ENCODE results near the gene GAS7. TPM values are rescaled to one million over a fixed set of nuclear protein-coding genes. Genes with fewer than 3 reads are reported as not detected.

The GAS7 gene
- total RNA-seq, 1 experiment from 2014 or later: 12.3 TPM

DNA sequence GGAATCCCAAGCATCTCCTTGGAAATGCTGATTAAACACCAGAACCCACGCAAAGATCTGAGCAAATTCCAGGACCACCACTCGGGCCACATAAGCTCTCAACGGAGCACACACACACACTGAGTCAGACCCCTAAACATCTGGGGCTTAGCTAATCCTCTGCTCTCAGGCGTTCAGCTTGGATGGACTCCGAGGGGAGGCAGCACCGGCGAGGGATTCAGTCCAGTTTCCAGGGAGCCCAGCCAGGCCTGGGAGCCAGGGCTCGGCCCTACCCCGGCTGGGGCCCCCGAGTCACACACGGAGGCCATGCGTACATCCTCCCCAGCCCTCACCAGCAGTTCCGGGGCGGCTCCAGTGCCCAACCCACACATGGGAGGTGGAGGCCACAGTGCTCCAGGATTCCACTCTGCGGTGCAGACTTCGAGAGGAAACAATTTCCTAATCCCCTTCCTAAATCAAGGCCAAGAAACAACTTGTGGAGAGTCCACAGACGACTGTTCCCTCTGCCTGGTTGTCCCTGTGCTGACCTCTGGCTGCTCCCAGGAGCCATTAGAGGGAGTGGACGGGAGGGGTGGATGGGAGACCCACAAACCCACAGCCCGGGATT is 70.5 kb downstream of the GAS7 start:
- ChIA-PET POLR2A (no interaction called here), CTCF (interaction anchor here (1.0 to 1.5 kb wide), 2 partner anchors 10 to 99 kb away, joined by 3 to 5 read pairs; no protein-coding TSS in a partner anchor)
- peak overlapping the region; percentile 61 for H3K27ac Mint-ChIP-seq
- no peaks in the 10 kb centered on the region for H3K27me3 Mint-ChIP-seq (ENCODE audit: low read depth)
- H3K4me1 Mint-ChIP-seq: peaks cover 24% of the 10 kb centered on the region
- no peaks in the 10 kb centered on the region for H3K36me3 Mint-ChIP-seq
- H3K4me3 Mint-ChIP-seq: no peak overlapping the region
- DNase-seq (ENCODE audit: low spot score): no peak
- 0 out of 2 replicates have a peak, but pooled peaks cover 3% of the 10 kb centered on the region for H3K9me3 Mint-ChIP-seq
- TF ChIP-seq, protein P1, sequence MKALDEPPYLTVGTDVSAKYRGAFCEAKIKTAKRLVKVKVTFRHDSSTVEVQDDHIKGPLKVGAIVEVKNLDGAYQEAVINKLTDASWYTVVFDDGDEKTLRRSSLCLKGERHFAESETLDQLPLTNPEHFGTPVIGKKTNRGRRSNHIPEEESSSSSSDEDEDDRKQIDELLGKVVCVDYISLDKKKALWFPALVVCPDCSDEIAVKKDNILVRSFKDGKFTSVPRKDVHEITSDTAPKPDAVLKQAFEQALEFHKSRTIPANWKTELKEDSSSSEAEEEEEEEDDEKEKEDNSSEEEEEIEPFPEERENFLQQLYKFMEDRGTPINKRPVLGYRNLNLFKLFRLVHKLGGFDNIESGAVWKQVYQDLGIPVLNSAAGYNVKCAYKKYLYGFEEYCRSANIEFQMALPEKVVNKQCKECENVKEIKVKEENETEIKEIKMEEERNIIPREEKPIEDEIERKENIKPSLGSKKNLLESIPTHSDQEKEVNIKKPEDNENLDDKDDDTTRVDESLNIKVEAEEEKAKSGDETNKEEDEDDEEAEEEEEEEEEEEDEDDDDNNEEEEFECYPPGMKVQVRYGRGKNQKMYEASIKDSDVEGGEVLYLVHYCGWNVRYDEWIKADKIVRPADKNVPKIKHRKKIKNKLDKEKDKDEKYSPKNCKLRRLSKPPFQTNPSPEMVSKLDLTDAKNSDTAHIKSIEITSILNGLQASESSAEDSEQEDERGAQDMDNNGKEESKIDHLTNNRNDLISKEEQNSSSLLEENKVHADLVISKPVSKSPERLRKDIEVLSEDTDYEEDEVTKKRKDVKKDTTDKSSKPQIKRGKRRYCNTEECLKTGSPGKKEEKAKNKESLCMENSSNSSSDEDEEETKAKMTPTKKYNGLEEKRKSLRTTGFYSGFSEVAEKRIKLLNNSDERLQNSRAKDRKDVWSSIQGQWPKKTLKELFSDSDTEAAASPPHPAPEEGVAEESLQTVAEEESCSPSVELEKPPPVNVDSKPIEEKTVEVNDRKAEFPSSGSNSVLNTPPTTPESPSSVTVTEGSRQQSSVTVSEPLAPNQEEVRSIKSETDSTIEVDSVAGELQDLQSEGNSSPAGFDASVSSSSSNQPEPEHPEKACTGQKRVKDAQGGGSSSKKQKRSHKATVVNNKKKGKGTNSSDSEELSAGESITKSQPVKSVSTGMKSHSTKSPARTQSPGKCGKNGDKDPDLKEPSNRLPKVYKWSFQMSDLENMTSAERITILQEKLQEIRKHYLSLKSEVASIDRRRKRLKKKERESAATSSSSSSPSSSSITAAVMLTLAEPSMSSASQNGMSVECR (CRISPR knock-in tag; IDR thresholded peaks at IDR 0.05; ENCODE audit: borderline replicate concordance): no peak
- no peak for TF ChIP-seq SMAD4 (CRISPR knock-in tag; IDR thresholded peaks at IDR 0.05)
- TF ChIP-seq ZNF263 (CRISPR knock-in tag; IDR thresholded peaks at IDR 0.05; ENCODE audit: low read depth): no peak
- no peak for TF ChIP-seq FOXK1 (CRISPR knock-in tag; IDR thresholded peaks at IDR 0.05)
- no peak for TF ChIP-seq PRRX2 (CRISPR knock-in tag; IDR thresholded peaks at IDR 0.05)
- TF ChIP-seq, protein P2, sequence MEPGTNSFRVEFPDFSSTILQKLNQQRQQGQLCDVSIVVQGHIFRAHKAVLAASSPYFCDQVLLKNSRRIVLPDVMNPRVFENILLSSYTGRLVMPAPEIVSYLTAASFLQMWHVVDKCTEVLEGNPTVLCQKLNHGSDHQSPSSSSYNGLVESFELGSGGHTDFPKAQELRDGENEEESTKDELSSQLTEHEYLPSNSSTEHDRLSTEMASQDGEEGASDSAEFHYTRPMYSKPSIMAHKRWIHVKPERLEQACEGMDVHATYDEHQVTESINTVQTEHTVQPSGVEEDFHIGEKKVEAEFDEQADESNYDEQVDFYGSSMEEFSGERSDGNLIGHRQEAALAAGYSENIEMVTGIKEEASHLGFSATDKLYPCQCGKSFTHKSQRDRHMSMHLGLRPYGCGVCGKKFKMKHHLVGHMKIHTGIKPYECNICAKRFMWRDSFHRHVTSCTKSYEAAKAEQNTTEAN (CRISPR knock-in tag; IDR thresholded peaks at IDR 0.05): no peak
- no peak for TF ChIP-seq SP1 (CRISPR knock-in tag; conservative IDR thresholded peaks at IDR 0.05)
- no peak for TF ChIP-seq TEAD1 (CRISPR knock-in tag; IDR thresholded peaks at IDR 0.05)
- no peak for TF ChIP-seq GABPB1 (CRISPR knock-in tag; IDR thresholded peaks at IDR 0.05)
- no peak for TF ChIP-seq ZNF416 (CRISPR knock-in tag; IDR thresholded peaks at IDR 0.05)
- no peak for TF ChIP-seq ESRRA (CRISPR knock-in tag; IDR thresholded peaks at IDR 0.05; ENCODE audit: borderline replicate concordance)
- no peak for TF ChIP-seq EMX1 (CRISPR knock-in tag; IDR thresholded peaks at IDR 0.05)
- TF ChIP-seq, protein P3, sequence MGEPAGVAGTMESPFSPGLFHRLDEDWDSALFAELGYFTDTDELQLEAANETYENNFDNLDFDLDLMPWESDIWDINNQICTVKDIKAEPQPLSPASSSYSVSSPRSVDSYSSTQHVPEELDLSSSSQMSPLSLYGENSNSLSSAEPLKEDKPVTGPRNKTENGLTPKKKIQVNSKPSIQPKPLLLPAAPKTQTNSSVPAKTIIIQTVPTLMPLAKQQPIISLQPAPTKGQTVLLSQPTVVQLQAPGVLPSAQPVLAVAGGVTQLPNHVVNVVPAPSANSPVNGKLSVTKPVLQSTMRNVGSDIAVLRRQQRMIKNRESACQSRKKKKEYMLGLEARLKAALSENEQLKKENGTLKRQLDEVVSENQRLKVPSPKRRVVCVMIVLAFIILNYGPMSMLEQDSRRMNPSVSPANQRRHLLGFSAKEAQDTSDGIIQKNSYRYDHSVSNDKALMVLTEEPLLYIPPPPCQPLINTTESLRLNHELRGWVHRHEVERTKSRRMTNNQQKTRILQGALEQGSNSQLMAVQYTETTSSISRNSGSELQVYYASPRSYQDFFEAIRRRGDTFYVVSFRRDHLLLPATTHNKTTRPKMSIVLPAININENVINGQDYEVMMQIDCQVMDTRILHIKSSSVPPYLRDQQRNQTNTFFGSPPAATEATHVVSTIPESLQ (CRISPR knock-in tag; IDR thresholded peaks at IDR 0.05): no peak
- TF ChIP-seq, protein P4, sequence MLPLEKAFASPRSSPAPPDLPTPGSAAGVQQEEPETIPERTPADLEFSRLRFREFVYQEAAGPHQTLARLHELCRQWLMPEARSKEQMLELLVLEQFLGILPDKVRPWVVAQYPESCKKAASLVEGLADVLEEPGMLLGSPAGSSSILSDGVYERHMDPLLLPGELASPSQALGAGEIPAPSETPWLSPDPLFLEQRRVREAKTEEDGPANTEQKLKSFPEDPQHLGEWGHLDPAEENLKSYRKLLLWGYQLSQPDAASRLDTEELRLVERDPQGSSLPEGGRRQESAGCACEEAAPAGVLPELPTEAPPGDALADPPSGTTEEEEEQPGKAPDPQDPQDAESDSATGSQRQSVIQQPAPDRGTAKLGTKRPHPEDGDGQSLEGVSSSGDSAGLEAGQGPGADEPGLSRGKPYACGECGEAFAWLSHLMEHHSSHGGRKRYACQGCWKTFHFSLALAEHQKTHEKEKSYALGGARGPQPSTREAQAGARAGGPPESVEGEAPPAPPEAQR (CRISPR knock-in tag; IDR thresholded peaks at IDR 0.05): no peak
- TF ChIP-seq, protein P5, sequence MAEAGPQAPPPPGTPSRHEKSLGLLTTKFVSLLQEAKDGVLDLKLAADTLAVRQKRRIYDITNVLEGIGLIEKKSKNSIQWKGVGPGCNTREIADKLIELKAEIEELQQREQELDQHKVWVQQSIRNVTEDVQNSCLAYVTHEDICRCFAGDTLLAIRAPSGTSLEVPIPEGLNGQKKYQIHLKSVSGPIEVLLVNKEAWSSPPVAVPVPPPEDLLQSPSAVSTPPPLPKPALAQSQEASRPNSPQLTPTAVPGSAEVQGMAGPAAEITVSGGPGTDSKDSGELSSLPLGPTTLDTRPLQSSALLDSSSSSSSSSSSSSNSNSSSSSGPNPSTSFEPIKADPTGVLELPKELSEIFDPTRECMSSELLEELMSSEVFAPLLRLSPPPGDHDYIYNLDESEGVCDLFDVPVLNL (CRISPR knock-in tag; IDR thresholded peaks at IDR 0.05; ENCODE audit: borderline replicate concordance, low read depth): no peak
- TF ChIP-seq NR1H2 (CRISPR knock-in tag; IDR thresholded peaks at IDR 0.05): no peak
- no peak for TF ChIP-seq GRHL2 (CRISPR knock-in tag; IDR thresholded peaks at IDR 0.05; ENCODE audit: insufficient replicate concordance, severe bottlenecking)
- peak; percentile 48 for ATAC-seq

Data from WTC11 (cell line).